IMR-90 (cell line): ENCODE data around the gene MOB2. TPM values are rescaled to one million over a fixed set of nuclear protein-coding genes. Genes with fewer than 3 reads are reported as not detected.

Source experiments
- ATAC-seq: fragments of 200-7000 bp; cut with Tn5 transposase; 2 replicates; pipeline ENCODE4 v1.9.1; 2020; ENCODE audit warnings: low read depth, mild to moderate bottlenecking, moderate library complexity
- BruUV-seq: library from RNA; stranded (reverse); fragments of 400-500 nt; replicated peaks from 2 replicates; lab custom pipeline; 2021; lab: Mats Ljungman, UMichigan
- CTCF ChIA-PET: fragments of 300-600 bp; formaldehyde crosslinking; extraction: SDS; loops from one replicate; lab custom pipeline; 2021; ENCODE audit warnings: antibody characterized with exemption; lab: Yijun Ruan, JAX
- POLR2A ChIA-PET: fragments of 300-600 bp; sonication (Branson Sonifier 250); formaldehyde crosslinking; loops from one replicate; lab custom pipeline; 2022; ENCODE audit warnings: antibody characterized with exemption; ENCODE audit not compliant: unreplicated experiment; lab: Charles Lee
- DNase-seq: peaks from one replicate; pipeline ENCODE4 v3.0.0; 2013
- H2AFZ ChIP-seq: replicated peaks from 2 replicates; pipeline ENCODE3; 2013; ENCODE audit warnings: low read length, mild to moderate bottlenecking; ENCODE audit not compliant: poor library complexity
- H2AK5ac ChIP-seq: 2 replicates; pipeline ENCODE4 v1.6.1; 2013; ENCODE audit warnings: low read depth, low read length, inconsistent platforms
- H2AK9ac ChIP-seq: replicated peaks from 2 replicates; pipeline ENCODE3; 2013; ENCODE audit warnings: mild to moderate bottlenecking, low read depth, low read length, moderate library complexity; ENCODE audit not compliant: poor library complexity
- H2BK120ac ChIP-seq: 2 replicates; pipeline ENCODE4 v1.6.1; 2013; ENCODE audit warnings: low read depth, low read length, inconsistent platforms
- H2BK15ac ChIP-seq: 3 replicates; pipeline ENCODE4 v1.6.1; 2013; ENCODE audit warnings: low read depth, low read length, inconsistent platforms
- H2BK20ac ChIP-seq: 2 replicates; pipeline ENCODE4 v1.6.1; 2013; ENCODE audit warnings: low read depth, mild to moderate bottlenecking, inconsistent platforms, low read length, moderate library complexity
- H2BK5ac ChIP-seq: 2 replicates; pipeline ENCODE4 v1.6.1; 2013; ENCODE audit warnings: mild to moderate bottlenecking, low read depth, low read length, inconsistent platforms; ENCODE audit not compliant: poor library complexity, severe bottlenecking
- H3K14ac ChIP-seq: replicated peaks from 2 replicates; pipeline ENCODE4 v1.6.1; 2013; ENCODE audit warnings: low read depth, low read length, inconsistent platforms
- H3K18ac ChIP-seq: 2 replicates; pipeline ENCODE4 v1.6.1; 2013; ENCODE audit warnings: low read depth, low read length, control low read depth
- H3K23ac ChIP-seq: 2 replicates; pipeline ENCODE4 v1.6.1; 2013; ENCODE audit warnings: low read depth, low read length, inconsistent platforms
- H3K27ac ChIP-seq: 2 replicates; pipeline ENCODE4 v1.5.1; 2013; ENCODE audit warnings: mild to moderate bottlenecking, control low read depth, low read length; ENCODE audit not compliant: insufficient read depth
- H3K27me3 ChIP-seq: 2 replicates; pipeline ENCODE4 v1.6.1; 2013; ENCODE audit warnings: low read length; ENCODE audit not compliant: control insufficient read depth, insufficient read depth
- H3K36me3 ChIP-seq: 2 replicates; pipeline ENCODE4 v1.6.1; 2013; ENCODE audit warnings: low read length, mixed read lengths; ENCODE audit not compliant: control insufficient read depth, insufficient read depth
- H3K4ac ChIP-seq: 2 replicates; pipeline ENCODE4 v1.6.1; 2013; ENCODE audit warnings: low read depth, low read length, inconsistent platforms
- H3K4me1 ChIP-seq: 2 replicates; pipeline ENCODE4 v1.6.1; 2013; ENCODE audit warnings: low read length, mixed read lengths; ENCODE audit not compliant: control insufficient read depth, insufficient read depth
- H3K4me2 ChIP-seq: 2 replicates; pipeline ENCODE4 v1.6.1; 2013; ENCODE audit warnings: low read depth, mild to moderate bottlenecking, control low read depth, low read length, moderate library complexity
- H3K4me3 ChIP-seq: 2 replicates; pipeline ENCODE4 v1.5.1; 2013; ENCODE audit warnings: low read depth, mild to moderate bottlenecking, control low read depth, low read length, moderate library complexity; ENCODE audit not compliant: insufficient read depth
- H3K56ac ChIP-seq: 2 replicates; pipeline ENCODE4 v1.6.1; 2013; ENCODE audit warnings: low read length, inconsistent platforms; ENCODE audit not compliant: insufficient read depth; ENCODE audit errors: extremely low read depth
- H3K79me1 ChIP-seq, 2 experiments: 2 replicates each; pipeline ENCODE4 v1.6.1; 2013; ENCODE audit warnings: low read length in 2 of 2, inconsistent platforms in 1 of 2, low read depth in 1 of 2
- H3K9ac ChIP-seq: 2 replicates; pipeline ENCODE4 v1.6.1; 2013; ENCODE audit warnings: low read depth, low read length, control low read depth
- H3K9me1 ChIP-seq: 2 replicates; pipeline ENCODE4 v1.6.1; 2013; ENCODE audit warnings: low read length, inconsistent platforms; ENCODE audit not compliant: insufficient read depth
- H3K9me3 ChIP-seq: 2 replicates; pipeline ENCODE4 v1.6.1; 2013; ENCODE audit warnings: low read length; ENCODE audit not compliant: control insufficient read depth, insufficient read depth
- H4K20me1 ChIP-seq: 2 replicates; pipeline ENCODE4 v1.6.1; 2013; ENCODE audit warnings: low read length, inconsistent platforms; ENCODE audit not compliant: insufficient read depth
- H4K5ac ChIP-seq: 2 replicates; pipeline ENCODE4 v1.6.1; 2013; ENCODE audit warnings: mild to moderate bottlenecking, low read depth, low read length, control low read depth
- H4K8ac ChIP-seq, 2 experiments: 2 replicates each; pipeline ENCODE4 v1.6.1; 2013; ENCODE audit warnings: low read depth in 2 of 2, low read length in 2 of 2, control low read depth in 1 of 2, inconsistent platforms in 1 of 2
- H4K91ac ChIP-seq: 2 replicates; pipeline ENCODE4 v1.6.1; 2013; ENCODE audit warnings: low read depth, low read length, inconsistent platforms; ENCODE audit not compliant: insufficient read depth
- BHLHE40 ChIP-seq: fragments of 150-350 bp; IDR thresholded peaks from 2 replicates; pipeline ENCODE4 v1.6.1; 2016; ENCODE audit warnings: mild to moderate bottlenecking, low read depth, low read length
- CEBPB ChIP-seq: IDR thresholded peaks from 2 replicates; pipeline ENCODE4 v1.6.1; 2012; ENCODE audit warnings: low read depth, low read length, improper control_type of control experiment
- CHD1 ChIP-seq: IDR thresholded peaks from 2 replicates; pipeline ENCODE4 v1.6.1; 2012; ENCODE audit warnings: low read depth, low read length, improper control_type of control experiment
- CTCF ChIP-seq: conservative IDR thresholded peaks from 2 replicates; pipeline ENCODE4 v1.5.1; 2012; ENCODE audit warnings: mild to moderate bottlenecking, low read depth, low read length, improper control_type of control experiment
- ELK1 ChIP-seq: fragments of 150-350 bp; IDR thresholded peaks from 2 replicates; pipeline ENCODE4 v1.6.1; 2016; ENCODE audit warnings: low read depth, mild to moderate bottlenecking, low read length, moderate library complexity, borderline replicate concordance
- FOS ChIP-seq: fragments of 150-350 bp; IDR thresholded peaks from 2 replicates; pipeline ENCODE4 v1.6.1; 2016; ENCODE audit warnings: low read depth, low read length
- MAFK ChIP-seq: IDR thresholded peaks from 2 replicates; pipeline ENCODE4 v1.6.1; 2012; ENCODE audit warnings: low read depth, low read length, improper control_type of control experiment
- MAZ ChIP-seq: IDR thresholded peaks from 2 replicates; pipeline ENCODE4 v1.6.1; 2012; ENCODE audit warnings: low read depth, mild to moderate bottlenecking, low read length, improper control_type of control experiment, moderate library complexity, borderline replicate concordance
- MXI1 ChIP-seq: IDR thresholded peaks from 2 replicates; pipeline ENCODE4 v1.6.1; 2012; ENCODE audit warnings: low read depth, mild to moderate bottlenecking, low read length, moderate library complexity, borderline replicate concordance
- NFE2L2 ChIP-seq: fragments of 150-350 bp; IDR thresholded peaks from 2 replicates; pipeline ENCODE4 v1.6.1; 2016; ENCODE audit warnings: low read depth, mild to moderate bottlenecking, low read length
- POLR2A ChIP-seq: IDR thresholded peaks from 2 replicates; pipeline ENCODE4 v1.6.1; 2012; ENCODE audit warnings: mild to moderate bottlenecking, low read depth, low read length
- RAD21 ChIP-seq: IDR thresholded peaks from 2 replicates; pipeline ENCODE4 v1.6.1; 2012; ENCODE audit warnings: low read length, improper control_type of control experiment
- RCOR1 ChIP-seq: IDR thresholded peaks from 2 replicates; pipeline ENCODE4 v1.6.1; 2012; ENCODE audit warnings: mild to moderate bottlenecking, low read length, improper control_type of control experiment; ENCODE audit not compliant: insufficient replicate concordance
- RFX5 ChIP-seq: IDR thresholded peaks from 2 replicates; pipeline ENCODE4 v1.8.0; 2012; ENCODE audit warnings: low read depth, mild to moderate bottlenecking, low read length, moderate library complexity
- SMC3 ChIP-seq: fragments of 150-350 bp; IDR thresholded peaks from 2 replicates; pipeline ENCODE4 v1.6.1; 2016; ENCODE audit warnings: low read depth, mild to moderate bottlenecking, antibody characterized with exemption, low read length, moderate library complexity
- USF2 ChIP-seq: fragments of 150-350 bp; IDR thresholded peaks from 2 replicates; pipeline ENCODE4 v1.6.1; 2017; ENCODE audit warnings: mild to moderate bottlenecking, antibody characterized with exemption, low read length, low read depth
- WGBS, 2 experiments: methylation state at CpG; one replicate each; pipeline versions ENCODE4 v1.1.5 to v1.1.7; 2013; ENCODE audit warnings: missing lambda C conversion rate in 2 of 2; ENCODE audit not compliant: insufficient read length in 1 of 2; ENCODE audit errors: extremely low coverage in 2 of 2; 5-methylcytosine and 5-hydroxymethylcytosine counted together
- dilution Hi-C: fragments of 300-500 bp; cut with HindIII; formaldehyde crosslinking; loops from one replicate; pipeline ENCODE4 v1.14.3; 2018; ENCODE audit warnings: low sequenced_read_pairs; ENCODE audit not compliant: unreplicated experiment
- in situ Hi-C: fragments of 300-500 bp; cut with MboI; formaldehyde crosslinking; loops from 3 replicates; pipeline ENCODE4 v1.14.3; 2019; ENCODE audit warnings: low sequenced_read_pairs, inconsistent platforms, mixed read lengths
- intact Hi-C: fragments of 100-400 bp; cut with micrococcal nuclease; formaldehyde crosslinking; loops from 2 replicates; pipeline ENCODE4 v1.10.0; 2022
- polyA plus RNA-seq, 3 experiments: library from polyadenylated mRNA; depleted of rRNA; stranded (reverse); fragments of >200 nt; gene quantifications; 2 replicates each; pipeline ENCODE4 v1.2.3, GENCODE V29; 2012; ENCODE audit warnings: low replicate concordance in 1 of 3
- total RNA-seq: library from RNA; depleted of rRNA; stranded (reverse); fragments of >200 nt; gene quantifications from 2 replicates; pipeline ENCODE4 v1.2.3, GENCODE V29; 2012

Gene MOB2
- total and polyA plus RNA-seq, 2 of the 4 experiments (the other 2 are of a cell fraction): 23.7 to 36.2 TPM

GRCh38 chr11:1473011-1473628, 13.5 kb downstream of the MOB2 start:
- H3K23ac ChIP-seq: no peak overlapping the region
- ChIA-PET CTCF (no interaction called here), POLR2A (interaction anchor here (0.5 kb wide), 1 partner anchor 636 kb away, joined by 3 read pairs; no protein-coding TSS in a partner anchor)
- peaks cover 31% of the 10 kb centered on the region for H3K36me3 ChIP-seq
- no peak overlapping the region for H4K5ac ChIP-seq
- H3K9me1 ChIP-seq: no peaks in the 10 kb centered on the region
- H2AK5ac ChIP-seq: no peak overlapping the region
- no peaks in the 10 kb centered on the region for H3K4me1 ChIP-seq
- H3K4me3 ChIP-seq: no peak overlapping the region
- H4K8ac ChIP-seq: no peak overlapping the region
- no peak overlapping the region for H3K4me2 ChIP-seq
- no peaks in the 10 kb centered on the region for H3K27me3 ChIP-seq
- H2BK20ac ChIP-seq: no peak overlapping the region
- no peak overlapping the region for H2BK120ac ChIP-seq
- no peak overlapping the region for H2AK9ac ChIP-seq
- no peak overlapping the region for H2BK5ac ChIP-seq
- intact Hi-C loops: no loop called here
- ATAC-seq (no peak), DNase-seq (no peak)
- 98% methylated on average over 6 of the region's 12 CpGs; no CpG with 5 or more reads in 1 of the 2 experiments for WGBS, 2 experiments
- no peaks in the 10 kb centered on the region for H3K79me1 ChIP-seq
- H3K14ac ChIP-seq: no peak overlapping the region
- no peaks in the 10 kb centered on the region for H3K9me3 ChIP-seq
- dilution Hi-C loops: no loop called here
- no peak overlapping the region for H3K9ac ChIP-seq
- H4K20me1 ChIP-seq: no peaks in the 10 kb centered on the region; the same call in 1 of the 2 replicates
- H3K56ac ChIP-seq: no peak overlapping the region
- TF ChIP-seq CHD1 (no peak), NFE2L2 (no peak), ELK1 (no peak), RFX5 (no peak), RAD21 (no peak), RCOR1 (no peak), POLR2A (no peak), SMC3 (no peak), CEBPB (no peak), CTCF (no peak), FOS (no peak), MXI1 (no peak), MAFK (no peak), USF2 (no peak), MAZ (no peak), BHLHE40 (no peak)
- in situ Hi-C loops: no loop called here
- H2BK15ac ChIP-seq: no peak overlapping the region
- H3K18ac ChIP-seq: no peak overlapping the region
- H4K91ac ChIP-seq: no peak overlapping the region
- H3K27ac ChIP-seq: no peak overlapping the region
- no peak overlapping the region for H3K4ac ChIP-seq
- no TSS peak for BruUV-seq
- no peak overlapping the region for H2AFZ ChIP-seq
